ENCODE data around the gene IL12RB2.

Gene IL12RB2

GRCh38 chr1:67355745-67356424 is 48.2 kb downstream of the IL12RB2 start:
- Histone ChIP-seq H3K4me1 (ENCODE audit: control insufficient read depth, insufficient read depth, low read length) (no peaks in the 10 kb centered on the region), H3K27me3 (ENCODE audit: control insufficient read depth, insufficient read depth, low read length) (peaks cover 3% of the 10 kb centered on the region), H3K36me3 (ENCODE audit: control insufficient read depth, insufficient read depth, low read length) (no peaks in the 10 kb centered on the region), H3K9ac (ENCODE audit: low read depth, low read length) (no peak overlapping the region), H3K4me3 (ENCODE audit: low read depth, low read length) (no peak overlapping the region), H3K9me3 (ENCODE audit: control insufficient read depth, insufficient read depth, low read length) (no peaks in the 10 kb centered on the region)

GRCh38 chr1:67359592-67359991 is 51.9 kb downstream of the IL12RB2 start:
- no peaks in the 10 kb centered on the region for H3K9me3 ChIP-seq (ENCODE audit: control insufficient read depth, insufficient read depth, low read length)
- H3K36me3 ChIP-seq (ENCODE audit: control insufficient read depth, insufficient read depth, low read length) = no peaks in the 10 kb centered on the region
- no peaks in the 10 kb centered on the region for H3K27me3 ChIP-seq (ENCODE audit: control insufficient read depth, insufficient read depth, low read length)
- no peak overlapping the region for H3K4me3 ChIP-seq (ENCODE audit: low read depth, low read length)
- no peaks in the 10 kb centered on the region for H3K4me1 ChIP-seq (ENCODE audit: control insufficient read depth, insufficient read depth, low read length)
- H3K9ac ChIP-seq (ENCODE audit: low read depth, low read length) = no peak overlapping the region

- Histone ChIP-seq H3K4me1 (ENCODE audit: control insufficient read depth, insufficient read depth, low read length) (no peaks in the 10 kb centered on the region), H3K27me3 (ENCODE audit: control insufficient read depth, insufficient read depth, low read length) (no peaks in the 10 kb centered on the region), H3K36me3 (ENCODE audit: control insufficient read depth, insufficient read depth, low read length) (no peaks in the 10 kb centered on the region), H3K4me3 (ENCODE audit: low read depth, low read length) (no peak overlapping the region), H3K9ac (ENCODE audit: low read depth, low read length) (no peak overlapping the region), H3K9me3 (ENCODE audit: control insufficient read depth, insufficient read depth, low read length) (no peaks in the 10 kb centered on the region)
Observed at GRCh38 chr1:67361641-67362040, 54.0 kb downstream of the IL12RB2 start.

- no peaks in the 10 kb centered on the region for H3K36me3 ChIP-seq (ENCODE audit: control insufficient read depth, insufficient read depth, low read length)
Observed at GRCh38 chr1:67367370-67368045, 59.8 kb downstream of the IL12RB2 start.

GRCh38 chr1:67368046-67368514 is 60.4 kb downstream of the IL12RB2 start:
- H3K36me3 ChIP-seq (ENCODE audit: control insufficient read depth, insufficient read depth, low read length) = no peaks in the 10 kb centered on the region
- H3K4me3 ChIP-seq (ENCODE audit: low read depth, low read length) = no peak overlapping the region
- peaks cover 6% of the 10 kb centered on the region for H3K4me1 ChIP-seq (ENCODE audit: control insufficient read depth, insufficient read depth, low read length)
- no peaks in the 10 kb centered on the region for H3K27me3 ChIP-seq (ENCODE audit: control insufficient read depth, insufficient read depth, low read length)
- H3K9ac ChIP-seq (ENCODE audit: low read depth, low read length) = no peak overlapping the region
- no peaks in the 10 kb centered on the region for H3K9me3 ChIP-seq (ENCODE audit: control insufficient read depth, insufficient read depth, low read length)

More at GRCh38 chr1:67367370-67368045, 59.8 kb downstream of the IL12RB2 start:
- peaks cover 6% of the 10 kb centered on the region for H3K4me1 ChIP-seq (ENCODE audit: control insufficient read depth, insufficient read depth, low read length)
- no peaks in the 10 kb centered on the region for H3K9me3 ChIP-seq (ENCODE audit: control insufficient read depth, insufficient read depth, low read length)
- no peak overlapping the region for H3K4me3 ChIP-seq (ENCODE audit: low read depth, low read length)
- no peak overlapping the region for H3K9ac ChIP-seq (ENCODE audit: low read depth, low read length)
- no peaks in the 10 kb centered on the region for H3K27me3 ChIP-seq (ENCODE audit: control insufficient read depth, insufficient read depth, low read length)

- Histone ChIP-seq H3K36me3 (ENCODE audit: control insufficient read depth, insufficient read depth, low read length) (no peaks in the 10 kb centered on the region), H3K4me1 (ENCODE audit: control insufficient read depth, insufficient read depth, low read length) (peaks cover 6% of the 10 kb centered on the region), H3K9me3 (ENCODE audit: control insufficient read depth, insufficient read depth, low read length) (no peaks in the 10 kb centered on the region), H3K27me3 (ENCODE audit: control insufficient read depth, insufficient read depth, low read length) (no peaks in the 10 kb centered on the region), H3K9ac (ENCODE audit: low read depth, low read length) (no peak overlapping the region), H3K4me3 (ENCODE audit: low read depth, low read length) (no peak overlapping the region)
Observed at GRCh38 chr1:67371043-67371442, 63.4 kb downstream of the IL12RB2 start.

- no peaks in the 10 kb centered on the region for H3K9me3 ChIP-seq (ENCODE audit: control insufficient read depth, insufficient read depth, low read length)
- no peak overlapping the region for H3K9ac ChIP-seq (ENCODE audit: low read depth, low read length)
- H3K4me3 ChIP-seq (ENCODE audit: low read depth, low read length) = no peak overlapping the region
- peaks cover 11% of the 10 kb centered on the region for H3K4me1 ChIP-seq (ENCODE audit: control insufficient read depth, insufficient read depth, low read length)
- no peaks in the 10 kb centered on the region for H3K36me3 ChIP-seq (ENCODE audit: control insufficient read depth, insufficient read depth, low read length)
- no peaks in the 10 kb centered on the region for H3K27me3 ChIP-seq (ENCODE audit: control insufficient read depth, insufficient read depth, low read length)
Observed at GRCh38 chr1:67371681-67372080, 64.0 kb downstream of the IL12RB2 start.

- Histone ChIP-seq H3K9ac (ENCODE audit: low read depth, low read length) (no peak overlapping the region), H3K4me1 (ENCODE audit: control insufficient read depth, insufficient read depth, low read length) (peaks cover 15% of the 10 kb centered on the region), H3K4me3 (ENCODE audit: low read depth, low read length) (no peak overlapping the region), H3K9me3 (ENCODE audit: control insufficient read depth, insufficient read depth, low read length) (no peaks in the 10 kb centered on the region), H3K27me3 (ENCODE audit: control insufficient read depth, insufficient read depth, low read length) (no peaks in the 10 kb centered on the region), H3K36me3 (ENCODE audit: control insufficient read depth, insufficient read depth, low read length) (no peaks in the 10 kb centered on the region)
Observed at GRCh38 chr1:67372136-67372535, 64.5 kb downstream of the IL12RB2 start.

- peaks cover 16% of the 10 kb centered on the region for H3K4me1 ChIP-seq (ENCODE audit: control insufficient read depth, insufficient read depth, low read length)
- H3K9ac ChIP-seq (ENCODE audit: low read depth, low read length) = no peak overlapping the region
- no peak overlapping the region for H3K4me3 ChIP-seq (ENCODE audit: low read depth, low read length)
- no peaks in the 10 kb centered on the region for H3K9me3 ChIP-seq (ENCODE audit: control insufficient read depth, insufficient read depth, low read length)
- H3K27me3 ChIP-seq (ENCODE audit: control insufficient read depth, insufficient read depth, low read length) = no peaks in the 10 kb centered on the region
- H3K36me3 ChIP-seq (ENCODE audit: control insufficient read depth, insufficient read depth, low read length) = no peaks in the 10 kb centered on the region
Observed at GRCh38 chr1:67372898-67373297, 65.2 kb downstream of the IL12RB2 start.

GRCh38 chr1:67376381-67376780 is 68.7 kb downstream of the IL12RB2 start:
- no peak overlapping the region for H3K4me3 ChIP-seq (ENCODE audit: low read depth, low read length)
- no peaks in the 10 kb centered on the region for H3K9me3 ChIP-seq (ENCODE audit: control insufficient read depth, insufficient read depth, low read length)
- no peaks in the 10 kb centered on the region for H3K27me3 ChIP-seq (ENCODE audit: control insufficient read depth, insufficient read depth, low read length)
- no peak overlapping the region for H3K9ac ChIP-seq (ENCODE audit: low read depth, low read length)
- peaks cover 16% of the 10 kb centered on the region for H3K4me1 ChIP-seq (ENCODE audit: control insufficient read depth, insufficient read depth, low read length)
- no peaks in the 10 kb centered on the region for H3K36me3 ChIP-seq (ENCODE audit: control insufficient read depth, insufficient read depth, low read length)

GRCh38 chr1:67377253-67377652 is 69.6 kb downstream of the IL12RB2 start:
- H3K9ac ChIP-seq (ENCODE audit: low read depth, low read length) = no peak overlapping the region
- no peaks in the 10 kb centered on the region for H3K27me3 ChIP-seq (ENCODE audit: control insufficient read depth, insufficient read depth, low read length)
- H3K9me3 ChIP-seq (ENCODE audit: control insufficient read depth, insufficient read depth, low read length) = no peaks in the 10 kb centered on the region
- peaks cover 10% of the 10 kb centered on the region for H3K4me1 ChIP-seq (ENCODE audit: control insufficient read depth, insufficient read depth, low read length)
- no peak overlapping the region for H3K4me3 ChIP-seq (ENCODE audit: low read depth, low read length)
- H3K36me3 ChIP-seq (ENCODE audit: control insufficient read depth, insufficient read depth, low read length) = no peaks in the 10 kb centered on the region

GRCh38 chr1:67381154-67381553 is 73.5 kb downstream of the IL12RB2 start:
- H3K36me3 ChIP-seq (ENCODE audit: control insufficient read depth, insufficient read depth, low read length) = no peaks in the 10 kb centered on the region
- H3K27me3 ChIP-seq (ENCODE audit: control insufficient read depth, insufficient read depth, low read length) = no peaks in the 10 kb centered on the region
- H3K4me1 ChIP-seq (ENCODE audit: control insufficient read depth, insufficient read depth, low read length) = peaks cover 9% of the 10 kb centered on the region
- peaks cover 14% of the 10 kb centered on the region for H3K9me3 ChIP-seq (ENCODE audit: control insufficient read depth, insufficient read depth, low read length)
- no peak overlapping the region for H3K4me3 ChIP-seq (ENCODE audit: low read depth, low read length)
- H3K9ac ChIP-seq (ENCODE audit: low read depth, low read length) = no peak overlapping the region
